HL-60 (cell line): ENCODE results near the gene SH3PXD2A.

ENCODE experiments used
- DNase-seq, 2 experiments: peaks; one replicate each; pipeline ENCODE4 v3.0.0-alpha.2; 2010 to 2020; ENCODE audit warnings: low read depth in 1 of 2, low spot score in 1 of 2
- H3K27ac ChIP-seq: fragments of 250-450 bp; sonication (Bioruptor Pico); replicated peaks from 2 replicates; pipeline ENCODE4 v1.5.1; 2020; ENCODE audit warnings: mild to moderate bottlenecking, moderate library complexity
- H3K27me3 ChIP-seq: fragments of 250-450 bp; sonication (Bioruptor Pico); 2 replicates; pipeline ENCODE4 v1.5.1; 2021; ENCODE audit warnings: mild to moderate bottlenecking, moderate library complexity; ENCODE audit not compliant: insufficient read depth, poor library complexity, severe bottlenecking
- H3K4me3 ChIP-seq: replicated peaks from 2 replicates; pipeline ENCODE4 v1.5.1; 2011; ENCODE audit warnings: mild to moderate bottlenecking, control low read depth, low read length; ENCODE audit not compliant: insufficient read depth
- GABPA ChIP-seq: IDR thresholded peaks from 2 replicates; pipeline ENCODE4 v1.6.1; 2012; ENCODE audit warnings: low read depth
- POLR2AphosphoS5 ChIP-seq: IDR thresholded peaks from 2 replicates; pipeline ENCODE4 v1.6.1; 2012; ENCODE audit warnings: low read depth
- SPI1 ChIP-seq: IDR thresholded peaks from 2 replicates; pipeline ENCODE4 v1.6.1; 2012; ENCODE audit warnings: low read depth, mild to moderate bottlenecking, borderline replicate concordance
- TF ChIP-seq, protein P1 (sequence below): IDR thresholded peaks from one replicate; pipeline ENCODE4 v1.5.1; 2011; ENCODE audit warnings: low read length, control low read depth, inconsistent platforms; ENCODE audit not compliant: insufficient read depth
- TF ChIP-seq, protein P2 (sequence below): IDR thresholded peaks from 2 replicates; pipeline ENCODE4 v1.6.1; 2012; ENCODE audit warnings: low read depth; ENCODE audit not compliant: insufficient replicate concordance

The SH3PXD2A gene

DNA sequence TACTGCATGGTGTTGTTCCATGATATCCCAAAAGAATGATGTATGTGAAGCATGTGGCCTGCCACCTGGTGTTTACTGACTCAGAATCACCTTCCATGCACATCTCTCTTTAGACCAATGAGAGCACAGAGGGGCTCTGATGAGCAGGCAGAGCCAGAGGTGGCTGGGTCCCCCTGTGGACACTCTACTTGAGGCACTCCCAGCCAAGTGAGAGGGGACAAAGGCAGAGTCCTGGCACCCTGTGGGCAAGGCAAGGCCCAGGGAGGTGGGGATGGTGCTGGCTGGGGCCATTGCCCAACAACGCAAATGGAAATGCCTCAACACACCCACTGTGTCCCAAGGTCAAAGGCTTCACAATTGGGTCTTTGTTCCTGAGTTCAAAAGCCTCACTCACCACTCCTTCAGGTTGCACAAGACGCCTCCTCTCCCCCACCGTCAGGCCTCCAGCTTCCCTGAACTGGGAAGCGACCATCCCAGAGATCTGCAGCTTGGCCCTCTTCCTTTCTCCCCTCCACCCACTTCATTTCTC, 197.3 kb downstream of the SH3PXD2A start:
- Histone ChIP-seq H3K27ac (no peak overlapping the region), H3K4me3 (no peak overlapping the region), H3K27me3 (no peaks in the 10 kb centered on the region)
- TF ChIP-seq SPI1 (no peak), GABPA (no peak), POLR2AphosphoS5 (no peak)
- TF ChIP-seq, protein P1, sequence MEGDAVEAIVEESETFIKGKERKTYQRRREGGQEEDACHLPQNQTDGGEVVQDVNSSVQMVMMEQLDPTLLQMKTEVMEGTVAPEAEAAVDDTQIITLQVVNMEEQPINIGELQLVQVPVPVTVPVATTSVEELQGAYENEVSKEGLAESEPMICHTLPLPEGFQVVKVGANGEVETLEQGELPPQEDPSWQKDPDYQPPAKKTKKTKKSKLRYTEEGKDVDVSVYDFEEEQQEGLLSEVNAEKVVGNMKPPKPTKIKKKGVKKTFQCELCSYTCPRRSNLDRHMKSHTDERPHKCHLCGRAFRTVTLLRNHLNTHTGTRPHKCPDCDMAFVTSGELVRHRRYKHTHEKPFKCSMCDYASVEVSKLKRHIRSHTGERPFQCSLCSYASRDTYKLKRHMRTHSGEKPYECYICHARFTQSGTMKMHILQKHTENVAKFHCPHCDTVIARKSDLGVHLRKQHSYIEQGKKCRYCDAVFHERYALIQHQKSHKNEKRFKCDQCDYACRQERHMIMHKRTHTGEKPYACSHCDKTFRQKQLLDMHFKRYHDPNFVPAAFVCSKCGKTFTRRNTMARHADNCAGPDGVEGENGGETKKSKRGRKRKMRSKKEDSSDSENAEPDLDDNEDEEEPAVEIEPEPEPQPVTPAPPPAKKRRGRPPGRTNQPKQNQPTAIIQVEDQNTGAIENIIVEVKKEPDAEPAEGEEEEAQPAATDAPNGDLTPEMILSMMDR = no peak
- TF ChIP-seq, protein P2, sequence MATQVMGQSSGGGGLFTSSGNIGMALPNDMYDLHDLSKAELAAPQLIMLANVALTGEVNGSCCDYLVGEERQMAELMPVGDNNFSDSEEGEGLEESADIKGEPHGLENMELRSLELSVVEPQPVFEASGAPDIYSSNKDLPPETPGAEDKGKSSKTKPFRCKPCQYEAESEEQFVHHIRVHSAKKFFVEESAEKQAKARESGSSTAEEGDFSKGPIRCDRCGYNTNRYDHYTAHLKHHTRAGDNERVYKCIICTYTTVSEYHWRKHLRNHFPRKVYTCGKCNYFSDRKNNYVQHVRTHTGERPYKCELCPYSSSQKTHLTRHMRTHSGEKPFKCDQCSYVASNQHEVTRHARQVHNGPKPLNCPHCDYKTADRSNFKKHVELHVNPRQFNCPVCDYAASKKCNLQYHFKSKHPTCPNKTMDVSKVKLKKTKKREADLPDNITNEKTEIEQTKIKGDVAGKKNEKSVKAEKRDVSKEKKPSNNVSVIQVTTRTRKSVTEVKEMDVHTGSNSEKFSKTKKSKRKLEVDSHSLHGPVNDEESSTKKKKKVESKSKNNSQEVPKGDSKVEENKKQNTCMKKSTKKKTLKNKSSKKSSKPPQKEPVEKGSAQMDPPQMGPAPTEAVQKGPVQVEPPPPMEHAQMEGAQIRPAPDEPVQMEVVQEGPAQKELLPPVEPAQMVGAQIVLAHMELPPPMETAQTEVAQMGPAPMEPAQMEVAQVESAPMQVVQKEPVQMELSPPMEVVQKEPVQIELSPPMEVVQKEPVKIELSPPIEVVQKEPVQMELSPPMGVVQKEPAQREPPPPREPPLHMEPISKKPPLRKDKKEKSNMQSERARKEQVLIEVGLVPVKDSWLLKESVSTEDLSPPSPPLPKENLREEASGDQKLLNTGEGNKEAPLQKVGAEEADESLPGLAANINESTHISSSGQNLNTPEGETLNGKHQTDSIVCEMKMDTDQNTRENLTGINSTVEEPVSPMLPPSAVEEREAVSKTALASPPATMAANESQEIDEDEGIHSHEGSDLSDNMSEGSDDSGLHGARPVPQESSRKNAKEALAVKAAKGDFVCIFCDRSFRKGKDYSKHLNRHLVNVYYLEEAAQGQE = no peak
- no peak for DNase-seq

DNA sequence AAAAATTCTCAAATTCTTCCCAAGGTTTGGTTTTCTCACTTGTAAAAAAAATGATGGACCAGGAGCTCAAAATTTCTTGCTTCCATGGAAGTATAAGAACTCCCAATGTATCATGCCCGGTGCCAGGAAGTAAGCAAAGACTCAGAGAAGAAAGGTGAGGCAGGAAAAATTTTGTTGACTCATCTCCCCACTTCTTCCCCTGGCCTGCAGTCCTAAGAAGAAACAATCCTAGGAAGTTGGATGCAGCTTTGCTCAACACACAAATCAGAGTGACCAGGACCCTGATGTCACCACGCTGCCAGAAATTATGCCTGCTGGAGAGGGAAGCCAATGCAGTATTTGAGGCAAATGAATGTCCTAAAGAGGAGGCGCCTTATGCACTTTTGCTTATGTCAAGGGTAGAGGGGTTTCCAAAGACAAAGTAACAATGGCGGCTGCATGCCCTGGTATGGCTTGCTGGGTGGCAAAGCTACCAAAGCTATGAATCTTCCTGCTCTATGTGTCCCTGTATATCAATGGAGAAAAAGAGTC, 198.2 kb downstream of the SH3PXD2A start:
- no peak overlapping the region for H3K4me3 ChIP-seq
- H3K27me3 ChIP-seq = no peaks in the 10 kb centered on the region
- TF ChIP-seq SPI1 = no peak
- TF ChIP-seq POLR2AphosphoS5 = no peak
- TF ChIP-seq, protein P2 = no peak
- TF ChIP-seq GABPA = no peak
- TF ChIP-seq, protein P1 = no peak
- no peak for DNase-seq
- H3K27ac ChIP-seq = no peak overlapping the region

DNA sequence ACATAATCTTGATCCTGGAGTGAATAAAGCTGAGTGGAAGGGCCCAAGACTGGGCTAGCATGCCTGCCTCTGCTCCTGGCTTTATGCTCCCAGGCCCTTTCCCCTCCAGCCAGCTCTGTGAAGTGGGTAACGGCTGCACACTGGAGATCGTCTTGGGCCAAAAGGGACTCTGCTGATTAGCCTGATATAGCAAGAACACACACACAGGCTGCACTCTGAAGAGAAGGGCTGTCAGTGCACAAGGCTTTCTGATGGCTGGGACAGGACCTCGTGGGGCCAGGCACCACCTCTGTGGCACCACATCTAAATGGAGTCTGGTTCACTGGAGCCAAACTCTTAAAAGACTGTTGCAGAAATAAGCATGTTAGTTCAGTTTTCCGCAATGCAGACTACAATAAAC, 200.5 kb downstream of the SH3PXD2A start:
- no peak for TF ChIP-seq SPI1
- TF ChIP-seq, protein P2 = no peak
- no peak for TF ChIP-seq GABPA
- no peak for TF ChIP-seq POLR2AphosphoS5
- TF ChIP-seq, protein P1 = no peak
- no peak overlapping the region for H3K4me3 ChIP-seq
- no peak overlapping the region for H3K27ac ChIP-seq
- H3K27me3 ChIP-seq = no peaks in the 10 kb centered on the region
- no peak for DNase-seq
